Osteocyte (in vitro differentiated cells): ENCODE results near the gene ABCA3. TPM values are rescaled to one million over a fixed set of nuclear protein-coding genes. Genes with fewer than 3 reads are reported as not detected.

Experiments used
- DNase-seq: peaks from one replicate; pipeline ENCODE4 v3.0.0; 2021; ENCODE audit warnings: mixed read lengths; ENCODE audit not compliant: unreplicated experiment; ENCODE audit errors: extremely low spot score
- H3K27ac Mint-ChIP-seq: one replicate; pipeline ENCODE4 v1.8.0; 2021; ENCODE audit warnings: mild to moderate bottlenecking, mixed read lengths; ENCODE audit not compliant: unreplicated experiment
- H3K27me3 Mint-ChIP-seq: one replicate; pipeline ENCODE4 v1.8.0; 2021; ENCODE audit warnings: mixed read lengths; ENCODE audit not compliant: unreplicated experiment
- H3K36me3 Mint-ChIP-seq: one replicate; pipeline ENCODE4 v1.8.0; 2021; ENCODE audit warnings: mixed read lengths; ENCODE audit not compliant: unreplicated experiment
- H3K4me1 Mint-ChIP-seq: one replicate; pipeline ENCODE4 v1.8.0; 2021; ENCODE audit warnings: mixed read lengths; ENCODE audit not compliant: unreplicated experiment
- H3K4me3 Mint-ChIP-seq: one replicate; pipeline ENCODE4 v1.8.0; 2021; ENCODE audit warnings: mild to moderate bottlenecking, moderate library complexity, mixed read lengths; ENCODE audit not compliant: unreplicated experiment
- H3K9me3 Mint-ChIP-seq: one replicate; pipeline ENCODE4 v1.8.0; 2021; ENCODE audit warnings: mixed read lengths; ENCODE audit not compliant: unreplicated experiment
- total RNA-seq: library from RNA; stranded (reverse); gene quantifications from 2 replicates; pipeline ENCODE4 v1.2.1, GENCODE V29; 2021
- TF ChIP-seq, protein P1 (sequence below): fragments of 200-600 bp; sonication (generic); IDR thresholded peaks from 2 replicates; pipeline ENCODE4 v1.5.0; 2021; ENCODE audit warnings: antibody characterized with exemption, mild to moderate bottlenecking, moderate library complexity

Gene ABCA3
- total RNA-seq, 1 donor from 2014 or later: 20.4 TPM

DNA sequence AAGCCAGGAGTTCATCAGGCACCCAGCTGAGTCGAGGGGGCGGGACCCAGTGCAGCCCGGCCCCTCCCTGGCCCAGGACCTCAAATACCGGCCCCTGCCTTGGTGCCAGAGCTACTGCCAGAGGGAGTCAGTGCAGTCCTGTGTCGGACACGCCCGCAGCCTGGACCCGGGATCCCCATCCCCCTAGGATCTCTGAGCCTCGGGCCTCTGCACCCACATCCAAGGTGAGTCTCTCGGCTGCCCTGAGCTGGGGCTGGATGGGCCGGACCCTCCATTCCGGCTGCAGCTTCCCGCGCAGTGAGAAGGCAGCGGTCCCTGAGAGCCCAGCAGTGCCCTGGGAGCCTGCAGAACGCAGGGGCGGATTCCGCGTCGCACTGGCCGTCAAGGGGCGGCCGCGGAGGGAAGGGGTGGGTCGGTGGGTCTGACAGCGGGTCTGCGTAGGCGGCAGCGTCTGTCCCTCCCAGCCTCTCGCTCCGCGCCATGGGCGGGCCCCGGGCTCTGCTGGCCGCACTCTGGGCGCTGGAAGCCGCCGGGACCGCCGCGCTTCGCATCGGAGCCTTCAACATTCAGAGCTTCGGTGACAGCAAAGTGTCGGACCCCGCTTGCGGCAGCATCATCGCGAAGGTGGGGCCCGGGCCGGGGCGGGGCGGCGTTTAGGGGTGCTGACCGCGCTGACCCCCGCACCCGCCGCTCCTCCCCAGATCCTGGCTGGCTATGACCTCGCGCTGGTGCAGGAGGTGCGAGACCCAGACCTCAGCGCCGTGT, 104.0 kb downstream of the ABCA3 start, which contains the start of gene DNASE1L2:
DNASE1L2 (plus strand) TSS at position 108 of the 765 bp plus-strand sequence; CDS start at position 481, 373 bp downstream.
- DNase-seq: no peak
- TF ChIP-seq, protein P1, sequence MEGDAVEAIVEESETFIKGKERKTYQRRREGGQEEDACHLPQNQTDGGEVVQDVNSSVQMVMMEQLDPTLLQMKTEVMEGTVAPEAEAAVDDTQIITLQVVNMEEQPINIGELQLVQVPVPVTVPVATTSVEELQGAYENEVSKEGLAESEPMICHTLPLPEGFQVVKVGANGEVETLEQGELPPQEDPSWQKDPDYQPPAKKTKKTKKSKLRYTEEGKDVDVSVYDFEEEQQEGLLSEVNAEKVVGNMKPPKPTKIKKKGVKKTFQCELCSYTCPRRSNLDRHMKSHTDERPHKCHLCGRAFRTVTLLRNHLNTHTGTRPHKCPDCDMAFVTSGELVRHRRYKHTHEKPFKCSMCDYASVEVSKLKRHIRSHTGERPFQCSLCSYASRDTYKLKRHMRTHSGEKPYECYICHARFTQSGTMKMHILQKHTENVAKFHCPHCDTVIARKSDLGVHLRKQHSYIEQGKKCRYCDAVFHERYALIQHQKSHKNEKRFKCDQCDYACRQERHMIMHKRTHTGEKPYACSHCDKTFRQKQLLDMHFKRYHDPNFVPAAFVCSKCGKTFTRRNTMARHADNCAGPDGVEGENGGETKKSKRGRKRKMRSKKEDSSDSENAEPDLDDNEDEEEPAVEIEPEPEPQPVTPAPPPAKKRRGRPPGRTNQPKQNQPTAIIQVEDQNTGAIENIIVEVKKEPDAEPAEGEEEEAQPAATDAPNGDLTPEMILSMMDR: no peak
- Mint-ChIP-seq H3K4me3 (no peak within 1 kb of the TSS), H3K27ac (no peak within 1 kb of the TSS), H3K4me1 (peaks cover 2% of the 10 kb centered on the region), H3K9me3 (no peaks in the 10 kb centered on the region), H3K27me3 (no peaks in the 10 kb centered on the region), H3K36me3 (peaks cover 3% of the 10 kb centered on the region)

DNA sequence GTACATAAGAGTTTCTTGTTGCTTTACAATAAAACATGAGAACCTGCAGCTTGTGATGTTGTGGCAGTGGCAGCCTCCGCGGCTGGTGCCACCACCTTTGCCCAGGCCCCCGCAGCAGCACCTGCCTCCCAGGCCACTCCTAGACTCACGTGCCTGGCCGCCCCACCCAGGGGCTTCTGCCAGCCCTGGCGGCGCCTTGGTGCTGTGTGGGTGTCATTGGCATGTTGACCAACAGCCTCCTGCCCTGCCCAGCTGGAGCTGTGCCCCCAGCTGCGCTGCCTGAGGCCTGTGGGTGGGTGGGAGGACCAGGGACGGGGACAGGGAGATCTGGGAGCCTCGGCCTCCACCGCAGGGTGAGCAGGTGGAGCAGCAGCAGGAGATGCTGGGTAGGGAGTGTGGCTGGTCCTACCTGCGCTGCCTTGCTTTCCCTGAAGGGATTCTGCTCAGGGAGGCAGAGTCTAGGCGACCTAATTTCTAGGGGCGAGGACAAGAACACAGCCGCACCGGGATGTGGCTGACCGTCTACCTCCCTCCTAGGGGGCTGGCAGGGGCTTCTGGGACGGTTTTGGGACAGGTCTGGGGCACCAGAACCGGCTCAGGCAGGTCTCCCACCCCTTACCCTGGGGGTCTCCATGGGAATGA, 104.7 kb downstream of the ABCA3 start:
- no peak overlapping the region for H3K27ac Mint-ChIP-seq
- peaks cover 3% of the 10 kb centered on the region for H3K36me3 Mint-ChIP-seq
- no peak overlapping the region for H3K4me3 Mint-ChIP-seq
- no peaks in the 10 kb centered on the region for H3K27me3 Mint-ChIP-seq
- no peak for DNase-seq
- H3K9me3 Mint-ChIP-seq: no peaks in the 10 kb centered on the region
- TF ChIP-seq, protein P1: no peak
- H3K4me1 Mint-ChIP-seq: peaks cover 2% of the 10 kb centered on the region

DNA sequence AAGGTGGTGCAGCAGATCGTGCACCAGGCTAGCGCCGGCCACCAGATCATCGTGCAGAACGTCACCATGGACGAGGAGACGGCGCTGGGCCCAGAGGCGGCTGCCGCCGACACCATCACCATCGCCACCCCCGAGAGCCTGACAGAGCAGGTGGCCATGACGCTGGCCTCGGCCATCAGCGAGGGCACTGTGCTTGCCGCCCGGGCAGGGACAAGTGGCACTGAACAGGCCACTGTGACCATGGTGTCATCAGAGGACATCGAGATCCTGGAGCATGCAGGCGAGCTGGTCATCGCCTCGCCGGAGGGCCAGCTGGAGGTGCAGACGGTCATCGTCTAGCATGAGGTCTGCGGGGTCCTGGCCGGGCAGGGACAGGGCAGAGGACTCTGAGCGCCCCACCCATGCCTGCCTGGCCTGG, 105.3 kb downstream of the ABCA3 start:
- peaks cover 2% of the 10 kb centered on the region for H3K4me1 Mint-ChIP-seq
- no peaks in the 10 kb centered on the region for H3K27me3 Mint-ChIP-seq

DNA sequence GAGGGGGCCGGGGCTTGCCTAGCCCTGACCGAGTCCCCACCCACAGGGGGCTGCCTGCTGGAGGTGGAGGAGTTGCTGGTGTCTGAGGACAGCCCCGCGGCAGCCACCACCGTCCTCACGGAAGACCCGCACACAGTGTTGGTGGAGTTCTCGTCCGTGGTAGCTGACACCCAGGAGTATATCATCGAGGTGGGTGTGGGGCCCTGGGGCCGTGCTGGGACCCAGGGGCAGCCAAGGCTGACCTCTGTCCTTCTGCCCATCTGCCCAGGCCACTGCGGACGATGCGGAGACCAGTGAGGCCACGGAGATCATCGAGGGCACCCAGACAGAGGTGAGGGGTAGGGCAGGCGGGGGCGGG, 105.7 kb downstream of the ABCA3 start:
- Mint-ChIP-seq H3K27me3 (no peaks in the 10 kb centered on the region), H3K36me3 (peaks cover 6% of the 10 kb centered on the region)
- TF ChIP-seq, protein P1: no peak

More for the DNA sequence above, 105.3 kb downstream of the ABCA3 start:
- Mint-ChIP-seq H3K36me3 (peaks cover 3% of the 10 kb centered on the region), H3K9me3 (no peaks in the 10 kb centered on the region), H3K4me3 (no peak overlapping the region), H3K27ac (no peak overlapping the region)
- DNase-seq: no peak
- TF ChIP-seq, protein P1: no peak

More for the DNA sequence above, 105.7 kb downstream of the ABCA3 start:
- Mint-ChIP-seq H3K4me1 (peaks cover 2% of the 10 kb centered on the region), H3K9me3 (no peaks in the 10 kb centered on the region), H3K4me3 (no peak overlapping the region), H3K27ac (no peak overlapping the region)
- no peak for DNase-seq
